ENCODE measurements around the gene PPP1R14C. TPM values are rescaled to one million over a fixed set of nuclear protein-coding genes. Genes with fewer than 3 reads are reported as not detected.

The PPP1R14C gene, protein sequence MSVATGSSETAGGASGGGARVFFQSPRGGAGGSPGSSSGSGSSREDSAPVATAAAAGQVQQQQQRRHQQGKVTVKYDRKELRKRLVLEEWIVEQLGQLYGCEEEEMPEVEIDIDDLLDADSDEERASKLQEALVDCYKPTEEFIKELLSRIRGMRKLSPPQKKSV
- total RNA-seq (0.42 TPM), polyA plus RNA-seq (1.9 TPM)
- long read RNA-seq, donor 1 = 0 reads
- long read RNA-seq, donor 2 = 0 reads
- long read RNA-seq, donor 3, partial matches to known transcripts = 0 of 2 reads
- long read RNA-seq, donor 3, other reads (novel, unspliced or antisense) = 0 of 2 reads
- long read RNA-seq, donor 4 = 0 reads
- long read RNA-seq, donor 5, transcript PPP1R14C-201 (4 exons, 2,152 nt) = major isoform, 5 of 5 reads
- long read RNA-seq, donor 5, partial matches to known transcripts = 0 of 5 reads
- long read RNA-seq, donor 5, other reads (novel, unspliced or antisense) = 0 of 5 reads
- long read RNA-seq, donor 6 = 0 reads
- long read RNA-seq, donor 7 = 0 reads
- long read RNA-seq, donor 8 = 0 reads
- long read RNA-seq, donor 9, partial matches to known transcripts = 0 of 1 reads
- long read RNA-seq, donor 9, other reads (novel, unspliced or antisense) = 0 of 1 reads
- long read RNA-seq, donor 10 = 0 reads

DNA sequence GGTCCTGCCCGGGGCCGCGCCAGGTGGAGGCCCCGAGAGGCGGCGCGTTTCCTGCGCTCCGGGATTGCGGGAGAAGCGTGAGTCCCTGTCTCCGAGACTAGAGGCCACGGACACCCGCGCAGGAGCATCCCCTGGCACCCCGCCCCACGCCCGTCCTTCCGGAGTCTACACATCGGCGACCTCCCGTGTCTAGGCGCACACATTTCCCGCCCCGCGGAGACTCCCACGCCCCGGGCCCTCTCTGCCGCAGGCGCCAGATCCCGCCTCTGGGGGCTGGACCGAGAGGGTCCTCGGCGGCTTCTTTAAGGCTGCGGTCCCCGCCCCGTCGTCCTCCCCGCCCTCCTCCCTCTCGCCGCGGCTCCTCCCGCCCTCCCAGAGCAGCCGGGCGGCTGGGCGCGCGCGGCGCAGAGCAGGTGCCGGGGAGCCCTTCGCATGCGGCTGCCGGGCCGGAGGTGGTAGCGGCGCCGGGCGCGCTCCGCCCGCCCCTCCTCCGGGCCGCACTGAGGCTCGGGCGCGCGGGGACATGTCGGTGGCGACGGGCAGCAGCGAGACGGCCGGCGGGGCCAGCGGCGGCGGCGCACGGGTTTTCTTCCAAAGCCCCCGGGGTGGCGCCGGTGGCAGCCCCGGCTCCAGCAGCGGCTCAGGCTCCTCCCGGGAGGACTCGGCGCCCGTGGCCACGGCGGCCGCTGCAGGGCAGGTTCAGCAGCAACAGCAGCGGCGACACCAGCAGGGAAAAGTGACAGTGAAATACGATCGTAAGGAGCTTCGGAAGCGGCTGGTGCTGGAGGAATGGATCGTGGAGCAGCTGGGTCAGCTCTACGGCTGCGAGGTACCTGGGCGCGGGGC is at the start of gene PPP1R14C:
Gene PPP1R14C, plus strand, starts transcription at position 375 of the 846 bp plus-strand sequence. Its CDS starts 149 bp downstream, at position 524.
- Histone ChIP-seq H3K36me3 (ENCODE audit: control insufficient read depth in 2 of 2, insufficient read depth in 2 of 2, low read length in 1 of 2) (no peaks in the 10 kb centered on the region), H3K9me3 (ENCODE audit: control insufficient read depth in 2 of 2, insufficient read depth in 1 of 2, low read length in 1 of 2) (no peaks in the 10 kb centered on the region), H3K4me1 (ENCODE audit: control insufficient read depth in 2 of 2, insufficient read depth in 2 of 2, low read length in 2 of 2) (peaks cover 6 to 19% of the 10 kb centered on the region in 2 donors), H3K27ac (ENCODE audit: low read depth in 1 of 2, low read length in 1 of 2) (no peak within 1 kb of the TSS), H3K4me3 (ENCODE audit: low read length in 2 of 2) (peak within 1 kb of the TSS; percentile 39 to 48), H3K27me3 (ENCODE audit: control insufficient read depth in 2 of 2, insufficient read depth in 1 of 2, low read length in 1 of 2) (peaks cover 33 to 68% of the 10 kb centered on the region in 2 donors)
- peak in 4 of 9 donors; percentile 26 to 56 (median 32) for DNase-seq (ENCODE audit: low read depth in 6 of 9, low spot score in 9 of 9)
- under 1% methylated on average over 103 of the region's 103 CpGs for whole genome bisulfite sequencing

DNA sequence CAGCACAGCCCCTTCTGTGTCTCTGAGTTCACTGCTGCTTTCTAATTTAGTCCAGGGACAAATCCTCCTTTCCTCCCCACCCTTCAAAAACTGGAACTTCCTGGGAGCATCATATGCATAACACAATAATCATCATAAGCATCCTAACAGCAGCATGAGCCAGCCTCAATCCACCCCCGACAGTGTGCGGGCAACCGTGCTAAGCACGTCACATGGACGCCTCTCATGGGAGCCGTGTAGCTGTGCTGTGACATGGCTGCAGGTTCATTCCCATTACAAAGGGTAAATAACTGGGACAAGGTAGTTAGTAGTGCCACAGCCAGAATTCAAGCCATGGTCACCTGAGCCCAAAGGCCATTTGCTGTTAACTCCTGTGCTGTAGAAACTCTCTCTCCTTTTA is 49.4 kb upstream of the PPP1R14C start:
- Histone ChIP-seq H3K4me3 (ENCODE audit: low read length in 2 of 2) (no peak overlapping the region), H3K36me3 (ENCODE audit: control insufficient read depth in 2 of 2, insufficient read depth in 2 of 2, low read length in 1 of 2) (no peaks in the 10 kb centered on the region), H3K27ac (ENCODE audit: low read depth in 1 of 2, low read length in 1 of 2) (no peak overlapping the region), H3K9me3 (ENCODE audit: control insufficient read depth in 2 of 2, insufficient read depth in 1 of 2, low read length in 1 of 2) (no peaks in the 10 kb centered on the region), H3K27me3 (ENCODE audit: control insufficient read depth in 2 of 2, insufficient read depth in 1 of 2, low read length in 1 of 2) (no peaks in the 10 kb centered on the region), H3K4me1 (ENCODE audit: control insufficient read depth in 2 of 2, insufficient read depth in 2 of 2, low read length in 2 of 2) (no peaks in the 10 kb centered on the region)
- WGBS = 98% methylated on average over 6 of the region's 6 CpGs
- DNase-seq (ENCODE audit: low read depth in 6 of 9, low spot score in 9 of 9) = no peak

DNA sequence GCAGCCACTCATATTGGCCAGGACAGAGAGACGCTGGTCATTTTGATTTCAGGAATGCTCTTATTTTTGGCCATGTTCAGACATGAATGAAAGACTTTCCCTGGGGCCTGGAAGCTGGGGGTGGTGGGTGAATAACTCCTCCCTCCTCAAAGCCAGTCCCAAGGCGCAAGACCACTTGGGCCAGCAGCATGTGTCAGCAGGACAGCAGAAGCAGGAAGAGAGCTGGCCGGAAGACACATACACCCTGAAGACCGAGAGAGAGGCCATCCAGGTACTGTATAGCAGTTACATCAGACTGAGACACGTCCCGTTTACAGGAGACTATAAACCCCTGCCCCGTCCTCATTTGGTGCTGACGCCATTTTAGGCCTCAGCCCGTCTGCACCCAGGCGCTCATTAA is 44.7 kb upstream of the PPP1R14C start:
- H3K4me3 ChIP-seq (ENCODE audit: low read length in 2 of 2) = no peak overlapping the region
- H3K27ac ChIP-seq (ENCODE audit: low read depth in 1 of 2, low read length in 1 of 2) = no peak overlapping the region
- DNase-seq (ENCODE audit: low read depth in 6 of 9, low spot score in 9 of 9) = no peak
- WGBS = 97% methylated on average over 10 of the region's 10 CpGs
- no peaks in the 10 kb centered on the region for H3K4me1 ChIP-seq (ENCODE audit: control insufficient read depth in 2 of 2, insufficient read depth in 2 of 2, low read length in 2 of 2)
- no peaks in the 10 kb centered on the region for H3K27me3 ChIP-seq (ENCODE audit: control insufficient read depth in 2 of 2, insufficient read depth in 1 of 2, low read length in 1 of 2)
- no peaks in the 10 kb centered on the region for H3K9me3 ChIP-seq (ENCODE audit: control insufficient read depth in 2 of 2, insufficient read depth in 1 of 2, low read length in 1 of 2)
- no peaks in the 10 kb centered on the region for H3K36me3 ChIP-seq (ENCODE audit: control insufficient read depth in 2 of 2, insufficient read depth in 2 of 2, low read length in 1 of 2)

DNA sequence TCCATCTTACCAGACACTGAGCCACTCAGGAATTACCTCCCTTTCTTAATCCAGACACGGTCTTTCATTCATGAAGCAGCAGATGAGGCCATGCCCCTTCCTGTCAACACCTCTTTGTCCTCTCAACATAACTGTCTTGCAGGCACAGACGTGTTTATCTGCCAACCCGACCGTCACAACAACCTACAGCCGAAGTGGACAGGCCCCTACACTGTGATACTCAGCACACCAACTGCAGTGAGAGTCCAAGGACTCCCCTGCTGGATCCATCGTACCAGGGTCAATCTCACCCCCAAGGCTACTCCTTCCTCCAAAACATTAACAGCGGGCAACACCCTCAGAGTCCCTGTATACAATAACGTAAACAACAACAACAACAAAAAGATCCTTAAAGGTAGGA is 43.3 kb upstream of the PPP1R14C start:
- H3K4me1 ChIP-seq (ENCODE audit: control insufficient read depth in 2 of 2, insufficient read depth in 2 of 2, low read length in 2 of 2) = no peaks in the 10 kb centered on the region
- no peaks in the 10 kb centered on the region for H3K9me3 ChIP-seq (ENCODE audit: control insufficient read depth in 2 of 2, insufficient read depth in 1 of 2, low read length in 1 of 2)
- no peaks in the 10 kb centered on the region for H3K27me3 ChIP-seq (ENCODE audit: control insufficient read depth in 2 of 2, insufficient read depth in 1 of 2, low read length in 1 of 2)
- no peaks in the 10 kb centered on the region for H3K36me3 ChIP-seq (ENCODE audit: control insufficient read depth in 2 of 2, insufficient read depth in 2 of 2, low read length in 1 of 2)
- no peak overlapping the region for H3K27ac ChIP-seq (ENCODE audit: low read depth in 1 of 2, low read length in 1 of 2)
- WGBS = 97% methylated on average over 8 of the region's 8 CpGs
- no peak overlapping the region for H3K4me3 ChIP-seq (ENCODE audit: low read length in 2 of 2)
- DNase-seq (ENCODE audit: low read depth in 6 of 9, low spot score in 9 of 9) = no peak

DNA sequence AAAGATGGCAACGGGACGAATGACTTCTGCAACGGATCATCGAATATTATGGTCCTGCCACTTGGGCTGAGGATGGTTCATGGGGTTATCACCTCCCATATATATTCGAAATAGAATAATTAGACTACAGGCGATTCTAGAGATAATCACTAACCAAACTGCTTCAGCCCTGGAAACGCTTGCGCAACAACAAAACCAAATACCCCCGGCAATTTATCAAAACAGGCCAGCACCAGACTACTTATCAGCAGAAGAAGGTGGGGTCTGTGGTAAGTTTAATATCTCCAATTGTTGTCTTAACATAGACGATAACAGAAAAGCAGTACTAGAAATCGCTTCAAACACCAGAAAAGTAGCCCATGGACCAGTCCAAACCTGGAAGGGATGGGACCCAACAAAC is 42.9 kb upstream of the PPP1R14C start:
- Histone ChIP-seq H3K9me3 (ENCODE audit: control insufficient read depth in 2 of 2, insufficient read depth in 1 of 2, low read length in 1 of 2) (no peaks in the 10 kb centered on the region), H3K4me1 (ENCODE audit: control insufficient read depth in 2 of 2, insufficient read depth in 2 of 2, low read length in 2 of 2) (no peaks in the 10 kb centered on the region), H3K36me3 (ENCODE audit: control insufficient read depth in 2 of 2, insufficient read depth in 2 of 2, low read length in 1 of 2) (no peaks in the 10 kb centered on the region), H3K4me3 (ENCODE audit: low read length in 2 of 2) (no peak overlapping the region), H3K27ac (ENCODE audit: low read depth in 1 of 2, low read length in 1 of 2) (no peak overlapping the region), H3K27me3 (ENCODE audit: control insufficient read depth in 2 of 2, insufficient read depth in 1 of 2, low read length in 1 of 2) (no peaks in the 10 kb centered on the region)
- 98% methylated on average over 11 of the region's 11 CpGs for WGBS
- no peak for DNase-seq (ENCODE audit: low read depth in 6 of 9, low spot score in 9 of 9)

DNA sequence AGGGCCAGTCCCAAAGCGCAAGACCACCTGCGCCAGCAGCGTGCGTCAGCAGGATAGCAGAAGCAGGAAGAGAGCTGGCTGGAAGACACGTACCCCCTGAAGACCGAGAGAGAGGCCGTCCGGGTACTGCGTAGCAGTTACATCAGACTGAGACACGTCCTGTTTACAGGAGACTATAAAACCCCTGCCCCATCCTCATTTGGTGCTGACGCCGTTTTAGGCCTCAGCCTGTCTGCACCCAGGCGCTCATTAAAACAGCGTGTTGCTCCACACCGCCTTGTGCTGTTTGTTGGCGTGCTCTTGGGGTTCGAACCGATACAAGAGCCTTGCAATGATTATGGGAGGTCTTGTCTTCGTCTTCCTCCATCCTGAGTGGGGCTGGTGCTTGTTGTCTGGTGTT is 42.1 kb upstream of the PPP1R14C start:
- WGBS = 98% methylated on average over 19 of the region's 19 CpGs
- no peak overlapping the region for H3K4me3 ChIP-seq (ENCODE audit: low read length in 2 of 2)
- H3K27me3 ChIP-seq (ENCODE audit: control insufficient read depth in 2 of 2, insufficient read depth in 1 of 2, low read length in 1 of 2) = no peaks in the 10 kb centered on the region
- DNase-seq (ENCODE audit: low read depth in 6 of 9, low spot score in 9 of 9) = no peak
- H3K27ac ChIP-seq (ENCODE audit: low read depth in 1 of 2, low read length in 1 of 2) = no peak overlapping the region
- H3K9me3 ChIP-seq (ENCODE audit: control insufficient read depth in 2 of 2, insufficient read depth in 1 of 2, low read length in 1 of 2) = no peaks in the 10 kb centered on the region
- no peaks in the 10 kb centered on the region for H3K36me3 ChIP-seq (ENCODE audit: control insufficient read depth in 2 of 2, insufficient read depth in 2 of 2, low read length in 1 of 2)
- H3K4me1 ChIP-seq (ENCODE audit: control insufficient read depth in 2 of 2, insufficient read depth in 2 of 2, low read length in 2 of 2) = no peaks in the 10 kb centered on the region

DNA sequence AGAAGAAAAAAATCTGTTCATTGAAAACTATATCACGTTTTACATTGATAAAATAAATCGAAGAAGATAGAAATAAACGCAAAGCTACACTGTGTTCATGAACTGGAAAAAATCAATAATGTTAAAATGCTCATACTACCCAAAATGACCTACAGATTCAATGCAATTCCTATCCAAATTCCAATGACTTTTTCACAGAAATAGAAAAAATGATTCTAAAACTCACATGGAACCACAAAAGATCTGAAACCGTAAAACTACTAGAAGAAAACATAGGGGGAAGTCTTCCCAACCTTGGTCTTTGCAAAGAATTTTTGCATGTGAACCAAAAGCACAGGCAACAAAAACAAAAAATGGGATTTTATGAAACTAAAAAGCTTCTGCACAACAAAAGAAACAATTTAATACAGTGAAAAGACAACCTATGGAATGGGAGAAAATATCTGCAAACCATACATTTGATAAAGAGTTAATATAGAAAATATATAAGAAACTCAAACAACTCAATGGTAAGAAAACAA is 40.0 kb upstream of the PPP1R14C start:
- H3K4me3 ChIP-seq (ENCODE audit: low read length in 2 of 2) = no peak overlapping the region
- WGBS = 97% methylated on average over 4 of the region's 4 CpGs
- no peak for DNase-seq (ENCODE audit: low read depth in 6 of 9, low spot score in 9 of 9)
- H3K36me3 ChIP-seq (ENCODE audit: control insufficient read depth in 2 of 2, insufficient read depth in 2 of 2, low read length in 1 of 2) = no peaks in the 10 kb centered on the region
- no peaks in the 10 kb centered on the region for H3K4me1 ChIP-seq (ENCODE audit: control insufficient read depth in 2 of 2, insufficient read depth in 2 of 2, low read length in 2 of 2)
- no peaks in the 10 kb centered on the region for H3K27me3 ChIP-seq (ENCODE audit: control insufficient read depth in 2 of 2, insufficient read depth in 1 of 2, low read length in 1 of 2)
- H3K27ac ChIP-seq (ENCODE audit: low read depth in 1 of 2, low read length in 1 of 2) = no peak overlapping the region
- H3K9me3 ChIP-seq (ENCODE audit: control insufficient read depth in 2 of 2, insufficient read depth in 1 of 2, low read length in 1 of 2) = no peaks in the 10 kb centered on the region

DNA sequence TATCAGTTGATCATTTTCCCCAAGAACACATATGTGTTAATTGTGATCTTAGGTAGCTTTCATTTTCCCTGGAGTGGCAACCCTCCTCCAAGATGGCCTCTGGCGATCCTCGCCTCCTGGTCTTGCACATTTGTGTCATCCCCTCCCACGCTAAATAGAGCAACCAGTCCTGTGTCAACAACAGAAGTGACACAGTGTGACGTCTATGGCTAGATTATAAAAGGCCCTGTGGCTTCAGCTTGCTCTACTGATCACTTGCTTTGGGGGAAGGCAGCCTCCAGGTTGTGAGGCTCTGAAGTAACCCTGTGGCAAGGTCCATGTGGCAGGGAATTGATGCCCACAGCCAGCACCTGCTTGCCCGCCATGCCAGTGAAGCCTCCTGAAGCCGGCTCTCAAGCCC is 30.6 kb upstream of the PPP1R14C start:
- Histone ChIP-seq H3K9me3 (ENCODE audit: control insufficient read depth in 2 of 2, insufficient read depth in 1 of 2, low read length in 1 of 2) (peaks cover 0 to 11% of the 10 kb centered on the region in 2 donors), H3K27me3 (ENCODE audit: control insufficient read depth in 2 of 2, insufficient read depth in 1 of 2, low read length in 1 of 2) (no peaks in the 10 kb centered on the region), H3K36me3 (ENCODE audit: control insufficient read depth in 2 of 2, insufficient read depth in 2 of 2, low read length in 1 of 2) (no peaks in the 10 kb centered on the region), H3K27ac (ENCODE audit: low read depth in 1 of 2, low read length in 1 of 2) (no peak overlapping the region), H3K4me3 (ENCODE audit: low read length in 2 of 2) (no peak overlapping the region), H3K4me1 (ENCODE audit: control insufficient read depth in 2 of 2, insufficient read depth in 2 of 2, low read length in 2 of 2) (no peaks in the 10 kb centered on the region)
- no peak for DNase-seq (ENCODE audit: low read depth in 6 of 9, low spot score in 9 of 9)
- WGBS = 86% methylated on average over 6 of the region's 6 CpGs
